Stimulated activated naive B cell treated with anti-CD40 and anti-IgM and Interleukin-4, amounts not matched to agents 10 μg/mL and 1 μg/mL and 100 μg/mL, for 72 hours (primary cell): Measurements from ENCODE around the gene UNC5C.

Experiments used
- ATAC-seq, 2 donors: fragments of 150-1000 bp; cut with Tn5 transposase; replicated peaks; 2 replicates each; pipeline ENCODE4 v1.10.0; 2021; ENCODE audit warnings: moderate library complexity in 1 of 2
- DNase-seq: peaks from one replicate; pipeline ENCODE4 v3.0.0; 2021
- H3K27ac Mint-ChIP-seq: one replicate; pipeline ENCODE4 v1.8.0; 2022; ENCODE audit warnings: mild to moderate bottlenecking, mixed read lengths
- H3K27me3 Mint-ChIP-seq, 2 donors: one replicate each; pipeline ENCODE4 v1.8.0; 2022; ENCODE audit warnings: mixed read lengths in 2 of 2
- H3K36me3 Mint-ChIP-seq, 2 donors: one replicate each; pipeline ENCODE4 v1.8.0; 2022; ENCODE audit warnings: mixed read lengths in 2 of 2, mild to moderate bottlenecking in 1 of 2
- H3K4me1 Mint-ChIP-seq, 2 donors: one replicate each; pipeline ENCODE4 v1.8.0; 2022; ENCODE audit warnings: mixed read lengths in 2 of 2, mild to moderate bottlenecking in 1 of 2
- H3K4me3 Mint-ChIP-seq, 2 donors: one replicate each; pipeline ENCODE4 v1.8.0; 2022; ENCODE audit warnings: mild to moderate bottlenecking in 2 of 2, mixed read lengths in 2 of 2, moderate library complexity in 1 of 2
- H3K9me3 Mint-ChIP-seq, 2 donors: one replicate each; pipeline ENCODE4 v1.8.0; 2022; ENCODE audit warnings: mixed read lengths in 2 of 2, mild to moderate bottlenecking in 1 of 2

UNC5C gene

GRCh38 chr4:95537863-95538488, 10.8 kb downstream of the UNC5C start:
- peaks cover 0 to 1% of the 10 kb centered on the region in 2 donors for H3K9me3 Mint-ChIP-seq
- no peak overlapping the region for H3K4me3 Mint-ChIP-seq
- no peaks in the 10 kb centered on the region for H3K36me3 Mint-ChIP-seq
- DNase-seq = no peak
- H3K27me3 Mint-ChIP-seq = peaks cover 0 to 3% of the 10 kb centered on the region in 2 donors
- H3K27ac Mint-ChIP-seq = no peak overlapping the region
- H3K4me1 Mint-ChIP-seq = no peaks in the 10 kb centered on the region
- ATAC-seq = no peak

GRCh38 chr4:95537191-95537590, 11.6 kb downstream of the UNC5C start:
- H3K27me3 Mint-ChIP-seq = no peaks in the 10 kb centered on the region
- DNase-seq = no peak

GRCh38 chr4:95536650-95537049, 12.1 kb downstream of the UNC5C start:
- ATAC-seq (no peak), DNase-seq (no peak)
- H3K4me3 Mint-ChIP-seq = no peak overlapping the region
- no peaks in the 10 kb centered on the region for H3K9me3 Mint-ChIP-seq
- H3K4me1 Mint-ChIP-seq = no peaks in the 10 kb centered on the region
- no peak overlapping the region for H3K27ac Mint-ChIP-seq
- H3K36me3 Mint-ChIP-seq = no peaks in the 10 kb centered on the region
- H3K27me3 Mint-ChIP-seq = no peaks in the 10 kb centered on the region

More at GRCh38 chr4:95537191-95537590, 11.6 kb downstream of the UNC5C start:
- no peak overlapping the region for H3K27ac Mint-ChIP-seq
- H3K9me3 Mint-ChIP-seq = no peaks in the 10 kb centered on the region
- no peak overlapping the region for H3K4me3 Mint-ChIP-seq
- no peak for ATAC-seq
- H3K36me3 Mint-ChIP-seq = no peaks in the 10 kb centered on the region
- no peaks in the 10 kb centered on the region for H3K4me1 Mint-ChIP-seq

- no peak overlapping the region for H3K4me3 Mint-ChIP-seq
- H3K36me3 Mint-ChIP-seq = no peaks in the 10 kb centered on the region
- no peak for DNase-seq
- no peaks in the 10 kb centered on the region for H3K27me3 Mint-ChIP-seq
- ATAC-seq = no peak
- H3K4me1 Mint-ChIP-seq = no peaks in the 10 kb centered on the region
- no peak overlapping the region for H3K27ac Mint-ChIP-seq
- H3K9me3 Mint-ChIP-seq = no peaks in the 10 kb centered on the region
Measured at GRCh38 chr4:95535180-95535579, 13.6 kb downstream of the UNC5C start.

- DNase-seq (no peak), ATAC-seq (no peak)
- Mint-ChIP-seq H3K9me3 (no peaks in the 10 kb centered on the region), H3K36me3 (no peaks in the 10 kb centered on the region), H3K27ac (no peak overlapping the region), H3K27me3 (no peaks in the 10 kb centered on the region), H3K4me3 (no peak overlapping the region), H3K4me1 (no peaks in the 10 kb centered on the region)
Measured at GRCh38 chr4:95534032-95534431, 14.7 kb downstream of the UNC5C start.

- no peaks in the 10 kb centered on the region for H3K4me1 Mint-ChIP-seq
- no peak overlapping the region for H3K27ac Mint-ChIP-seq
- no peaks in the 10 kb centered on the region for H3K36me3 Mint-ChIP-seq
- no peak for DNase-seq
- no peaks in the 10 kb centered on the region for H3K9me3 Mint-ChIP-seq
- H3K4me3 Mint-ChIP-seq = no peak overlapping the region
- ATAC-seq = no peak
- no peaks in the 10 kb centered on the region for H3K27me3 Mint-ChIP-seq
Measured at GRCh38 chr4:95533254-95533653, 15.5 kb downstream of the UNC5C start.

- ATAC-seq (no peak), DNase-seq (no peak)
- H3K9me3 Mint-ChIP-seq = no peaks in the 10 kb centered on the region
- H3K36me3 Mint-ChIP-seq = no peaks in the 10 kb centered on the region
- no peak overlapping the region for H3K4me3 Mint-ChIP-seq
- no peak overlapping the region for H3K27ac Mint-ChIP-seq
- no peaks in the 10 kb centered on the region for H3K27me3 Mint-ChIP-seq
- H3K4me1 Mint-ChIP-seq = no peaks in the 10 kb centered on the region
Measured at GRCh38 chr4:95532305-95532704, 16.5 kb downstream of the UNC5C start.

- DNase-seq (no peak), ATAC-seq (no peak)
- Mint-ChIP-seq H3K36me3 (no peaks in the 10 kb centered on the region), H3K4me1 (no peaks in the 10 kb centered on the region), H3K9me3 (no peaks in the 10 kb centered on the region), H3K27ac (no peak overlapping the region), H3K27me3 (no peaks in the 10 kb centered on the region), H3K4me3 (no peak overlapping the region)
Measured at GRCh38 chr4:95531141-95531540, 17.6 kb downstream of the UNC5C start.

- no peak overlapping the region for H3K27ac Mint-ChIP-seq
- H3K27me3 Mint-ChIP-seq = no peaks in the 10 kb centered on the region
- H3K4me3 Mint-ChIP-seq = no peak overlapping the region
- H3K9me3 Mint-ChIP-seq = no peaks in the 10 kb centered on the region
- ATAC-seq (no peak), DNase-seq (no peak)
- H3K36me3 Mint-ChIP-seq = no peaks in the 10 kb centered on the region
- H3K4me1 Mint-ChIP-seq = no peaks in the 10 kb centered on the region
Measured at GRCh38 chr4:95529946-95530345, 18.8 kb downstream of the UNC5C start.

- no peak overlapping the region for H3K27ac Mint-ChIP-seq
- H3K27me3 Mint-ChIP-seq = no peaks in the 10 kb centered on the region
- H3K9me3 Mint-ChIP-seq = no peaks in the 10 kb centered on the region
- no peak overlapping the region for H3K4me3 Mint-ChIP-seq
- ATAC-seq (no peak), DNase-seq (no peak)
- no peaks in the 10 kb centered on the region for H3K4me1 Mint-ChIP-seq
- H3K36me3 Mint-ChIP-seq = no peaks in the 10 kb centered on the region
Measured at GRCh38 chr4:95528388-95528948, 20.3 kb downstream of the UNC5C start.

GRCh38 chr4:95526075-95526474, 22.7 kb downstream of the UNC5C start:
- H3K27me3 Mint-ChIP-seq = no peaks in the 10 kb centered on the region
- H3K27ac Mint-ChIP-seq = no peak overlapping the region
- no peaks in the 10 kb centered on the region for H3K4me1 Mint-ChIP-seq
- H3K4me3 Mint-ChIP-seq = no peak overlapping the region
- H3K36me3 Mint-ChIP-seq = no peaks in the 10 kb centered on the region
- DNase-seq (no peak), ATAC-seq (no peak)
- no peaks in the 10 kb centered on the region for H3K9me3 Mint-ChIP-seq

GRCh38 chr4:95524729-95525128, 24.0 kb downstream of the UNC5C start:
- Mint-ChIP-seq H3K36me3 (no peaks in the 10 kb centered on the region), H3K4me3 (no peak overlapping the region), H3K9me3 (no peaks in the 10 kb centered on the region), H3K27ac (no peak overlapping the region), H3K27me3 (no peaks in the 10 kb centered on the region), H3K4me1 (no peaks in the 10 kb centered on the region)
- DNase-seq (no peak), ATAC-seq (peak in 1 of 2 donors; percentile 57)

- Mint-ChIP-seq H3K36me3 (no peaks in the 10 kb centered on the region), H3K4me1 (no peaks in the 10 kb centered on the region), H3K4me3 (no peak overlapping the region), H3K27me3 (no peaks in the 10 kb centered on the region), H3K27ac (no peak overlapping the region), H3K9me3 (no peaks in the 10 kb centered on the region)
- DNase-seq = no peak
- ATAC-seq = no peak
Measured at GRCh38 chr4:95524184-95524583, 24.6 kb downstream of the UNC5C start.

GRCh38 chr4:95522682-95523530, 25.9 kb downstream of the UNC5C start:
- Mint-ChIP-seq H3K36me3 (no peaks in the 10 kb centered on the region), H3K27ac (no peak overlapping the region), H3K4me1 (no peaks in the 10 kb centered on the region), H3K4me3 (no peak overlapping the region), H3K27me3 (no peaks in the 10 kb centered on the region), H3K9me3 (no peaks in the 10 kb centered on the region)
- DNase-seq = no peak
- ATAC-seq = no peak
